ENCODE data around the gene TES.
"Not testable (repeated sequence)": the region's sequence is repeated elsewhere in the genome, so short reads cannot be mapped to it uniquely, and the experiment has no call there.

TES gene

DNA sequence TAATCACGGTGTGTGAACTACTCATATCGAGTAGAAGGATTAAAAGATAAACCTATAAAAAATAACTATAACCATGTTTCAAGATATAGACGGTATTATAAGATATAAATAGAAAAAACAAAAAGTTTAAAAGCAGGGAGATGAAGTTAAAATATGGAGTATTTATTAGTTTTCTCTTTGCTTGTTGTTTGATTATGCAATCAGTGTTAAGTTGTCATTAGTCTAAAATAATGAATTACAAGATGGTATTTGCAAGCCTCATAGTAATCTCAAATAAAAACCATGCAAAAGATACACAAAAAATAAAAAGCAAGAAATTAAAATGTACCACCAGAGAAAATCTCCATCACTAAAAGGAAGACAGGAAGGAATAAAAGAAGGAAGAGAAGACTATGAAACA lies 83.3 kb downstream of the TES start:
- DNase-seq, result no peak

DNA sequence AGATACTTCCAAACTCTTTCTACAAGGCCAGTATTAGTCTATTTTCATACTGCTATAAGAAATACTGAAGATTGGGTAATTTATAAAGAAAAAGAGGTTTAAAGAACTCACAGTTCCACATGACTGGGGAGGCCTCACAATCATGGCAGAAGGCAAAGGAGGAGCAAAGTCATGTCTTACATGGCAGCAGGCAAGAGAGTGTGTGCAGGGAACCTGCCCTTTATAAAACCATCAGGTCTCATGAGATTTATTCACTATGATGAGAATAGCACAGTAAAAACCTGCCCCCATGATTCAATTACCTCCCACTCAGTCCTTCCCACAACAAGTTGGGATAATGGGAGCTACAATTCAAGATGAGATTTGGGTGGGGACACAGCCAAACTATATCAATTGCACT lies 85.6 kb downstream of the TES start:
- DNase-seq, result not testable (repeated sequence)

DNA sequence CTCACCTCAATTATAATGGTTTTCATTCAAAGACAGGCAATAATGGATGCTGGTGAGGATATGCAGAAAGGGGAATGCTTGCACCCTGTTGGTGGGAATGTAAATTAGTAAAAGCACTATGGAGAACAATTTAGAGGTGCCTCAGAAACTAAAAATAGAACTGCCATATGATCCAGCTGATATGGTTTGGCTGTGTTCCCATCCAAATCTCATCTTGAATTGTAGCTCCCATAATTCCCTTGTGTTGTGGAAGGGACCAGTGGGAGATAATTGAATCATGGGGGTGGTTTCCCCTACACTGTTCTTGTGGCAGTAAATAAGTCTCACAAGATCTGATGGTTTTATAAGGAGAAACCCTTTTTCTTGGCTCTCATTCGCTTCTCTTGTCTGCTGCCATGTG lies 87.7 kb downstream of the TES start:
- no peak for DNase-seq

DNA sequence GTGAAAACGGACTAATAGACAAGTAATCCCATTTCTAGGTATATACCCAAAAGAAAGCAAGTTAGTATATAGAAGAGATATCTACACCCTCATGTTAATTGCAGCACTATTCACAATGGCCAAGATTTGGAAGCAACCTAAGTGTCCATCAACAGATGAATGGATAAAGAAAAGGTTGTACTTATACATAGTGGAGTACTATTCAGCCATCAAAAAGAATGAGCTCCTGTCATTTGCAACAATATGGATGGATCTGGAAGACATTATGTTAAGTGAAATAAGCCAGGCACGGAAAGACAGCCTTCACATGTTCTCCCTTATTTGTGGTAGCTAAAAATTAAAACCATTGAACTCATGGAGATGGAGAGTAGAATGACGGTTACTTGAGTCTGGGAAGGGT lies 88.2 kb downstream of the TES start:
- no peak for DNase-seq

DNA sequence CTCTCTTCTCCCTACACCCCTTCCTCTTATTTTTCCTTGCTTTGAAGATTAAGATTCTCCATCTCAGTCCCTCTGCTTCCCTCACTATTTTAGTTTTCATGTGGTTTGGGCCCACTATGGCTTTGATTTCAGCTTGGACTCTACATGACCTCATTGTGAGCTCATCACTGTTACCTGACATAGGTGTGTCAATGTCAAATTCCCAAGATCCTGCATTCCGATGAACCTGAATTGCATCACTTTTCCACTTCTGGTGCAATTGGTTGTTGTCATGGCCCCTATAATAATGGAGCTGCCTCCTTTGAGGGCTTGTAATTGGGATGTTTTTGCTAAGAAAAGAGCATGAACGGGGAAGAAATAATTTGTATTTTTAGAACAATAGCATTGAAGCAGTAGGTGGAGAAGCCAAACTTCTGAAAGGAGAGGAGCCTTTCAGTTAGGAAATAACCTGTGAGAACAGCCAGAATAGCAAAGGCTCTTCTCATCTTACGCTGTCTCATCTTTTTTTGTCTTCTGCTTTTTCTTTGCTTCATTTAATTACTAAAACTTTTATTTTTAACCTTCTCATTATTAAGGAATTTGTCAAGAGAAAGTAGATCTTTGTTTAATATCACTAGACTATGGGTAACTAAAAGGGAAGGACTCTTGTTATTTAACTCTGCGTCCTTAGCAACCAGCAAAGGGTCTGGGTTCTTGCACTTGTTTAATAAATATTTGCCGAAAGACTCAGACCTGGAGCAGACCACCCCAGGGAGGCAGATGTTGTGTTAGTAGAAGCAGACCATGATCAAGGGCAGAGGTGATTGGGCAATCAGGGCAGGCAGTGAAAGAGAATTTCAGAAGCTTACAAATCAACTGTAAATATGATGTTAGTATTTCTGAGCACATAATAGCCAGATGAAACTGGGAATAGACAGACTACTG lies 95.4 kb downstream of the TES start:
- DNase-seq, result no peak

DNA sequence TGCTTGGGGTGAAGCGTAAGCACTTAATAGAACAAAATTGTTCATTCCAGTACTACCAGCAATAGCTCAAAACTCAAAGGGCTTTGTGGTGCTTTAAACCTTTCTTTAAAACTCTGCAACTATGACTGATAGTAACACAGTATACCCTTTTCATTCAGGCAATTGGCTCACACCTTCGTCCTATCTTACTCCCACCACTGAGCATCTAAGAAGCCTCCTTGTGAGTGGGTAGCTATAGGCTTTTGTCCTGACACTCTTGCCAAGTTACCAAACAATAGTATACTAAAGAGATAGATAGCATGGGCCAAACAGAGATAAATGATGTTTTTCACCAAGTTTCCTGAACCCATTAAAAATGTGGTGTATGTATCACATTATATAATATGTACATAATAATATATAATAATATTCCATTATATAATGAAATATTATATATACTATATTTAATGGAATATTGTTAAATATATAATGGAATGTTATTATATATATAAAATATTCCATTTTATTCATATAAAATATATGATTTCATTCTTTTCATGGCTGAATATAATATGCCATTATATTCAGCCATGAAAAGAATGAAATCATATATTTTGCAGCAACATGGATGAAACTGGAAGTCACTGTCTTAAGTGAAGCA lies 96.2 kb downstream of the TES start:
- no peak for DNase-seq

DNA sequence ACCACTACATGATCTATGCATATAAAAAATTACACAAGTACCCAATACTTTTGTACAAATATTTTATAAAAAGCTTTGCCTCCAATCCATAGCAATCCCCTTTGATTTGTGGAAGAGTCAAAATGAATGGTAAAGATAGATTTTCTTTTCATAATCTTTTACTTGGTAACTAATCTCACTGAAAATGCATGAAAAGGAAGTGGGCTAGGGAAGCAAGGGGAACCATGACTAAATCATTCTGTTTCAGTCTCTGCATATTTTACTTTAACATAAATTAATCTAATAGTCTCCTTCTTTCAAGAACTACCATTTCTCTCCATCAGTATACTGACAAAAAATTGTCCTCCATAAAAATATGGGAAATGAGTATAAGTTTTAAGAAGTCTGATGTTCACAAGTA lies 96.9 kb downstream of the TES start:
- DNase-seq, result no peak

All from amniotic stem cell (primary cell).